Activated T-cell treated with anti-CD3 and anti-CD28 coated beads, Interleukin-2, amount 50 U/mL, for 1 hour (primary cell): ENCODE data around the gene C6orf120.
A peak's percentile ranks its signal among the peaks of the same experiment; 100 is the strongest.

ENCODE experiments used
- DNase-seq: peaks from one replicate; pipeline ENCODE4 v3.0.0-alpha.2; 2020

The C6orf120 gene

GRCh38 chr6:169725125-169726048 is 23.5 kb downstream of the C6orf120 start:
- no peak for DNase-seq

- no peak for DNase-seq
These were observed 24.1 kb downstream of the C6orf120 start for GRCh38 chr6:169726049-169726400.

- DNase-seq = no peak
These were observed 25.0 kb downstream of the C6orf120 start for GRCh38 chr6:169726963-169727362.

GRCh38 chr6:169729961-169730360 is 28.0 kb downstream of the C6orf120 start:
- no peak for DNase-seq

- no peak for DNase-seq
These were observed 36.5 kb downstream of the C6orf120 start for GRCh38 chr6:169738204-169738975.

GRCh38 chr6:169738976-169739529 is 37.1 kb downstream of the C6orf120 start:
- DNase-seq = no peak

- DNase-seq = no peak
These were observed 39.4 kb downstream of the C6orf120 start for GRCh38 chr6:169741344-169741743.

- DNase-seq = no peak
These were observed 43.5 kb downstream of the C6orf120 start for GRCh38 chr6:169745405-169745804.

GRCh38 chr6:169746556-169746955 is 44.6 kb downstream of the C6orf120 start:
- no peak for DNase-seq

GRCh38 chr6:169751242-169752073 is 49.5 kb downstream of the C6orf120 start, which contains the start of the genes DYNLT2 and ERMARD:
TSS of gene DYNLT2 (minus strand) at chr6:169751572. CDS start at chr6:169751458, 114 bp downstream.
TSS of gene ERMARD (plus strand) at chr6:169751622. CDS start at chr6:169751658, 36 bp downstream.
- DNase-seq = peak; percentile 98

- DNase-seq = no peak
These were observed 50.2 kb downstream of the C6orf120 start for GRCh38 chr6:169752074-169752623.
